HL-60 (cell line): ENCODE measurements around the gene APMAP.

Experiments used
- DNase-seq, 2 experiments: peaks; one replicate each; pipeline ENCODE4 v3.0.0-alpha.2; 2010 to 2020; ENCODE audit warnings: low read depth in 1 of 2, low spot score in 1 of 2
- H3K27ac ChIP-seq: fragments of 250-450 bp; sonication (Bioruptor Pico); replicated peaks from 2 replicates; pipeline ENCODE4 v1.5.1; 2020; ENCODE audit warnings: mild to moderate bottlenecking, moderate library complexity
- H3K27me3 ChIP-seq: fragments of 250-450 bp; sonication (Bioruptor Pico); 2 replicates; pipeline ENCODE4 v1.5.1; 2021; ENCODE audit warnings: mild to moderate bottlenecking, moderate library complexity; ENCODE audit not compliant: insufficient read depth, poor library complexity, severe bottlenecking
- H3K4me3 ChIP-seq: replicated peaks from 2 replicates; pipeline ENCODE4 v1.5.1; 2011; ENCODE audit warnings: mild to moderate bottlenecking, control low read depth, low read length; ENCODE audit not compliant: insufficient read depth
- GABPA ChIP-seq: IDR thresholded peaks from 2 replicates; pipeline ENCODE4 v1.6.1; 2012; ENCODE audit warnings: low read depth
- POLR2AphosphoS5 ChIP-seq: IDR thresholded peaks from 2 replicates; pipeline ENCODE4 v1.6.1; 2012; ENCODE audit warnings: low read depth
- SPI1 ChIP-seq: IDR thresholded peaks from 2 replicates; pipeline ENCODE4 v1.6.1; 2012; ENCODE audit warnings: low read depth, mild to moderate bottlenecking, borderline replicate concordance
- TF ChIP-seq, protein P1 (sequence below): IDR thresholded peaks from 2 replicates; pipeline ENCODE4 v1.6.1; 2012; ENCODE audit warnings: low read depth; ENCODE audit not compliant: insufficient replicate concordance
- TF ChIP-seq, protein P2 (sequence below): IDR thresholded peaks from one replicate; pipeline ENCODE4 v1.5.1; 2011; ENCODE audit warnings: low read length, control low read depth, inconsistent platforms; ENCODE audit not compliant: insufficient read depth

The APMAP gene

DNA sequence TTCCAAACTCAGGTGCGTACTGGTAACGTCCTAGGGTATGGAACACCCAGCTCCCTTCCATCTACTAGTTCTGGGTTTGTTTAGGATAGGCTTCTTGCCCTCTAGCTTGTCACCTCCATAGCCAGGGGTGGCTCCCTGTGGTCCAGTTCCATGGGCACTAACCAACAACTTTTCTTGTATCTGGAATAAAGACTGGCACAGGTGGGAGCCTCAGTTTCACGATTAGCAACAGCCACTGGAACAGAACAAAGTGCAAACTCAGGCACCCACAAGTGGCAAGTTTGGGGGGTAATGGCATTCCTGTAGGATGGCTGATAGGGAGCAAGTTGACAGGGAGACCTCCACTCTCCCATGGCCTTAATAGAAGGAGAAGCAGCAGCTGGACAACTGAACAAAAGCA is 5.6 kb upstream of the APMAP start:
- no peaks in the 10 kb centered on the region for H3K27me3 ChIP-seq
- DNase-seq: no peak
- no peak overlapping the region for H3K27ac ChIP-seq
- TF ChIP-seq, protein P1, sequence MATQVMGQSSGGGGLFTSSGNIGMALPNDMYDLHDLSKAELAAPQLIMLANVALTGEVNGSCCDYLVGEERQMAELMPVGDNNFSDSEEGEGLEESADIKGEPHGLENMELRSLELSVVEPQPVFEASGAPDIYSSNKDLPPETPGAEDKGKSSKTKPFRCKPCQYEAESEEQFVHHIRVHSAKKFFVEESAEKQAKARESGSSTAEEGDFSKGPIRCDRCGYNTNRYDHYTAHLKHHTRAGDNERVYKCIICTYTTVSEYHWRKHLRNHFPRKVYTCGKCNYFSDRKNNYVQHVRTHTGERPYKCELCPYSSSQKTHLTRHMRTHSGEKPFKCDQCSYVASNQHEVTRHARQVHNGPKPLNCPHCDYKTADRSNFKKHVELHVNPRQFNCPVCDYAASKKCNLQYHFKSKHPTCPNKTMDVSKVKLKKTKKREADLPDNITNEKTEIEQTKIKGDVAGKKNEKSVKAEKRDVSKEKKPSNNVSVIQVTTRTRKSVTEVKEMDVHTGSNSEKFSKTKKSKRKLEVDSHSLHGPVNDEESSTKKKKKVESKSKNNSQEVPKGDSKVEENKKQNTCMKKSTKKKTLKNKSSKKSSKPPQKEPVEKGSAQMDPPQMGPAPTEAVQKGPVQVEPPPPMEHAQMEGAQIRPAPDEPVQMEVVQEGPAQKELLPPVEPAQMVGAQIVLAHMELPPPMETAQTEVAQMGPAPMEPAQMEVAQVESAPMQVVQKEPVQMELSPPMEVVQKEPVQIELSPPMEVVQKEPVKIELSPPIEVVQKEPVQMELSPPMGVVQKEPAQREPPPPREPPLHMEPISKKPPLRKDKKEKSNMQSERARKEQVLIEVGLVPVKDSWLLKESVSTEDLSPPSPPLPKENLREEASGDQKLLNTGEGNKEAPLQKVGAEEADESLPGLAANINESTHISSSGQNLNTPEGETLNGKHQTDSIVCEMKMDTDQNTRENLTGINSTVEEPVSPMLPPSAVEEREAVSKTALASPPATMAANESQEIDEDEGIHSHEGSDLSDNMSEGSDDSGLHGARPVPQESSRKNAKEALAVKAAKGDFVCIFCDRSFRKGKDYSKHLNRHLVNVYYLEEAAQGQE: no peak
- TF ChIP-seq GABPA (no peak), POLR2AphosphoS5 (no peak), SPI1 (no peak)
- TF ChIP-seq, protein P2, sequence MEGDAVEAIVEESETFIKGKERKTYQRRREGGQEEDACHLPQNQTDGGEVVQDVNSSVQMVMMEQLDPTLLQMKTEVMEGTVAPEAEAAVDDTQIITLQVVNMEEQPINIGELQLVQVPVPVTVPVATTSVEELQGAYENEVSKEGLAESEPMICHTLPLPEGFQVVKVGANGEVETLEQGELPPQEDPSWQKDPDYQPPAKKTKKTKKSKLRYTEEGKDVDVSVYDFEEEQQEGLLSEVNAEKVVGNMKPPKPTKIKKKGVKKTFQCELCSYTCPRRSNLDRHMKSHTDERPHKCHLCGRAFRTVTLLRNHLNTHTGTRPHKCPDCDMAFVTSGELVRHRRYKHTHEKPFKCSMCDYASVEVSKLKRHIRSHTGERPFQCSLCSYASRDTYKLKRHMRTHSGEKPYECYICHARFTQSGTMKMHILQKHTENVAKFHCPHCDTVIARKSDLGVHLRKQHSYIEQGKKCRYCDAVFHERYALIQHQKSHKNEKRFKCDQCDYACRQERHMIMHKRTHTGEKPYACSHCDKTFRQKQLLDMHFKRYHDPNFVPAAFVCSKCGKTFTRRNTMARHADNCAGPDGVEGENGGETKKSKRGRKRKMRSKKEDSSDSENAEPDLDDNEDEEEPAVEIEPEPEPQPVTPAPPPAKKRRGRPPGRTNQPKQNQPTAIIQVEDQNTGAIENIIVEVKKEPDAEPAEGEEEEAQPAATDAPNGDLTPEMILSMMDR: no peak
- H3K4me3 ChIP-seq: no peak overlapping the region

DNA sequence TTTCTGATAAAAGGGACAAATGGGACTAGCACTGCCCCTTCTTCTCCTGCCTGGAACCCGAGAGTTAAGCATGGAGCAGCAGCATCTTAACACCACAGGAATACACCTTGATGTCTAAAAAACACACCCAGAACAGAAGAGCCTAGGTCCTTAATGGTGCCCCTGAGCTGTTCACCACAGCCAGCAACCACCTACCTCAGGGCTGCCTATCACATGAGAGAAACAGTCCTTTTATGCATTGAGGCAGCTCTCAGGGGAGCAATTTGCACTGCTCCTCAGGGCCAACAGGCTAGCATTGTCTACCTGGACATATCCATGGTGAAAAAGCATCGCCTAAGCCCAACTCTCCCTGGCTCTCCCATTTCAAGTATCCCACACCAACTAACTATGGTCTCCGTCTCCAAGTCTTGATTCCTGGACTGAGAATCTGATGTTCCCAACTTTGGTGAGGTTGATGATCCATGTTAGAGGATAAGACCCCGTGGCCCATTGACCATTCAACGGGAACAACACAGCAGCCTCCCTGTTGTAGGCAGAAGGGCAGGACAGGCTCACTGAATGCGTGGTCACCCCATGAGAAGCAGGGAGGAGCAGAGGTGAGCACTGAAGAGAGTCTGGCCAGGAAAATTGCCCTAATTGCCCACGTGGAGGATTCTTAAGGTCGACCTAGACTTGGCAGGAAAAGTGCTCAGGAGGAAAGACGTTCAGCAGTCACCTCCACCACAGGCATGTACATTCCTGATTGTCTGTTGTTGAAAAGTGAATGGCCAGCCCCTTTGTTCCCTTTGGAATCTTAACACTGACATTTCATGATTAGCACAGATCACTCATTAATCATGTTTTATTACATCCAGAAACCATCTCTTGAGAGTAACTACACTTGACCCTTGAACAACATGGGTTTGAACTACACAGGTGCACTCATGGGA is 4.2 kb upstream of the APMAP start:
- no peak overlapping the region for H3K27ac ChIP-seq
- TF ChIP-seq POLR2AphosphoS5 (no peak), SPI1 (no peak)
- H3K4me3 ChIP-seq: no peak overlapping the region
- no peaks in the 10 kb centered on the region for H3K27me3 ChIP-seq
- DNase-seq: no peak

DNA sequence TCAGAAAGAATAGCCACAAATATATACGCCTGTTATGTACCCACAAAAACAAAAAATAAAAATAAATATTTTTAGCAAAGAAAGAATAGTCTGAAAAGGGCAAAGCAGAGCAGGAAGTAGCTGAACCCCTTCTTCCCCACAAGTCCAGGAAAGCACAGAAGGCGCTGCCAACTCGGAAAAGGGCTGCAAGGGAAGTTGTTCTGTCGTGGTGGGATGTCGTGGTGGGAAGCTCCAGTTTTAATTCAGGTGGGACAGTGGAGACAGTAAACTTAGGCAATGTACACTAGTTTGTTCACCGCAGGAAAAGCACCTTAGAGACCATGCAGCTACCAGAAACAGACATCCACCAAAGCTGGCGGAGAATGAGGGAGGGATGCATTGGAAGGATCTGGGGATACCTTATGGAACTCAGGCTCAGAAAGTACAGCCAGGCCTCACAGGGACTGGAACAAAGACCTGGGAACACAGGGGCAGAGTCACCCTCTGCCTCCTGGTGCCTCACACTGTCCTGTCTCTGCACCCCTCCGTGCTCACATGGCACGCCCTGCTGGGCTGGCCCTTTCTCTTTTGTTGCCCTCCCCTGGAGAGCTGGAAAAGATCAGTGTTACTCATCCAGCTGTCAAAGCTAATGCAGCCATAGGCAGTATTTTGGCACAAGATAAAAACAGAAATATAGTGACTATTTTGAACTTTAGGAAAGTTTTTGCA is 3.3 kb upstream of the APMAP start:
- H3K27ac ChIP-seq: no peak overlapping the region
- no peak for DNase-seq
- TF ChIP-seq, protein P1: no peak
- TF ChIP-seq GABPA (no peak), SPI1 (no peak), POLR2AphosphoS5 (no peak)
- TF ChIP-seq, protein P2: no peak
- no peak overlapping the region for H3K4me3 ChIP-seq
- no peaks in the 10 kb centered on the region for H3K27me3 ChIP-seq
